Measurements from ENCODE around the gene ELFN1.

ELFN1 gene

DNA sequence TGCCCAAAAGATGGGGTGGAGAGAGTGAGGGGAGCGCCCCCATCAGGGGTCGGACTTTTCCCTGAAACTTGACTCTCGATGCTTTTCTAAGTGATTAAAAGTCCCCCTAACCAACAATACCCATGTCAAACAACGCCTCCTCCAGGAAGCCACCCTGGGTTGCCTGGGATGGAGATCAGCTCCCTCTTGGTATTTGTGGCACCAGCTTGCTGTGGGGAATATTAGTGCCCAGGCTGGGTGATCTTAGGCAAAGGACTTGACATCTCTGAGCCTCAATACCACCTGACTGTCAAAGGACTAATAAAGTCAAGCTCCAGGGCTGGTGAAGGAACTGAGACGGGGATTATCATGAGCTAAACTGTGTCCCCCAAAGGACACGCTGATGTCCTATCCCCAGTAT lies 18.2 kb upstream of the ELFN1 start:
- no peak for DNase-seq (ENCODE audit: low read depth)
- TF ChIP-seq, protein P1, sequence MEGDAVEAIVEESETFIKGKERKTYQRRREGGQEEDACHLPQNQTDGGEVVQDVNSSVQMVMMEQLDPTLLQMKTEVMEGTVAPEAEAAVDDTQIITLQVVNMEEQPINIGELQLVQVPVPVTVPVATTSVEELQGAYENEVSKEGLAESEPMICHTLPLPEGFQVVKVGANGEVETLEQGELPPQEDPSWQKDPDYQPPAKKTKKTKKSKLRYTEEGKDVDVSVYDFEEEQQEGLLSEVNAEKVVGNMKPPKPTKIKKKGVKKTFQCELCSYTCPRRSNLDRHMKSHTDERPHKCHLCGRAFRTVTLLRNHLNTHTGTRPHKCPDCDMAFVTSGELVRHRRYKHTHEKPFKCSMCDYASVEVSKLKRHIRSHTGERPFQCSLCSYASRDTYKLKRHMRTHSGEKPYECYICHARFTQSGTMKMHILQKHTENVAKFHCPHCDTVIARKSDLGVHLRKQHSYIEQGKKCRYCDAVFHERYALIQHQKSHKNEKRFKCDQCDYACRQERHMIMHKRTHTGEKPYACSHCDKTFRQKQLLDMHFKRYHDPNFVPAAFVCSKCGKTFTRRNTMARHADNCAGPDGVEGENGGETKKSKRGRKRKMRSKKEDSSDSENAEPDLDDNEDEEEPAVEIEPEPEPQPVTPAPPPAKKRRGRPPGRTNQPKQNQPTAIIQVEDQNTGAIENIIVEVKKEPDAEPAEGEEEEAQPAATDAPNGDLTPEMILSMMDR (IDR thresholded peaks at IDR 0.05; ENCODE audit: low read depth, low read length, missing control alignments): no peak
- no peak overlapping the region for H3K4me3 ChIP-seq (ENCODE audit: low read depth, low read length)

- DNase-seq (ENCODE audit: low read depth): no peak
- TF ChIP-seq, protein P1 (IDR thresholded peaks at IDR 0.05; ENCODE audit: low read depth, low read length, missing control alignments): no peak
- H3K4me3 ChIP-seq (ENCODE audit: low read depth, low read length): no peak overlapping the region
These were observed 16.6 kb upstream of the ELFN1 start for GRCh38 chr7:1653500-1653899.

GRCh38 chr7:1654111-1654510 lies 16.0 kb upstream of the ELFN1 start:
- no peak for DNase-seq (ENCODE audit: low read depth)

DNA sequence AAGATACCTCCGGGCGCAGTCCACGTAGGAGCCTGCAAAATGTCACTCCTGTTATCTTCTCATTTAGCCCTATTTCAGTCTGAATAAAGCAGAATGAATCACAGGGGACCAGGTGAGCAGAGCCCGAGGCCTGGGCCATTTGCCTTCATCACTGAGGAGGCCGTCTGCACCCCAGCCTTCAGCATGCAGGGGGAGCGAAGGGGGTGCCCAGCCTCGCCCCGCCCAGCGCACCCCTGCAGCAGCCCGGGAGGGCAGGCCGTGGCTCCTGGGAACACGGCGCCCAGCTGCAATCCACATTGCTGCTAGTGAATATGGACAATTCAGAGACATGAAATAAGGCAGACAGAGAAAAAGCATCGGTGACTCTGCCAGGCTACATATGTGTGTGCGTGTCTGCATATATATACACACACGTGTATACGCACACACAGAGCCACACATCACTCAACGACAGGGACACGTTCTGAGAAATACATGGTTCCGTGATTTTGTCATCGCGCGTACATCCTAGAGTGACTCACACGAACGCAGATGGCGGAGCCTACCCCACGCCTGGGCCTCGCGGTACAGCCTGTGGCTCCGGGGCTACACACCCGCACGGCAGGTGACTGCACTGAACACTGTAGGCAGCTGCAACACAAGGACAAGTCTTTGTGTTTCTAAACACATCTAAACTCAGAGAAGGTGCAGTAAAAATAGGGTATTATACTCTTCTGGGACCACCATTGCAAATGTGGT lies 15.2 kb upstream of the ELFN1 start:
- no peak for DNase-seq (ENCODE audit: low read depth)
- TF ChIP-seq, protein P1 (IDR thresholded peaks at IDR 0.05; ENCODE audit: low read depth, low read length, missing control alignments): no peak
- no peak overlapping the region for H3K4me3 ChIP-seq (ENCODE audit: low read depth, low read length)

More at GRCh38 chr7:1654111-1654510, 16.0 kb upstream of the ELFN1 start:
- TF ChIP-seq, protein P1 (IDR thresholded peaks at IDR 0.05; ENCODE audit: low read depth, low read length, missing control alignments): no peak
- no peak overlapping the region for H3K4me3 ChIP-seq (ENCODE audit: low read depth, low read length)

DNA sequence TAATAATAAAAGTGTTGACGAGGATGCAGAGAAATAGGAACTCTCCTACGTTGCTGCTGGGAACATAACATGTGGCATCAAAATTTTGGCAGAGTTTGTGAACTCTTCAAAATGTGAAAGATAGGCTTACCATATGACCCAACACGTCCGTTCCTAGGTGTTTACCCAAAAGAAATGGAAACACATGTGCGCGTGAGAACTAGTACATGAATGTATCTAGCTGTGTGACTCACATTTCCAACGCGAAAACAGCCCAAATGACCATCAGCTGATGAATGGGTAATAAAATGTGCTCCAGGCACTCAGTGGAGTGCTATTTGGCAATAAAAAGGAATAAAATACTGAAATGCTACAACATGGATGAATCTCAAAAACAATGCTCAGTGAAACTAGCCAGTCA lies 10.4 kb upstream of the ELFN1 start:
- TF ChIP-seq, protein P1 (IDR thresholded peaks at IDR 0.05; ENCODE audit: low read depth, low read length, missing control alignments): no peak
- no peak overlapping the region for H3K4me3 ChIP-seq (ENCODE audit: low read depth, low read length)
- no peak for DNase-seq (ENCODE audit: low read depth)

- no peak overlapping the region for H3K4me3 ChIP-seq (ENCODE audit: low read depth, low read length)
- no peak for DNase-seq (ENCODE audit: low read depth)
- TF ChIP-seq, protein P1 (IDR thresholded peaks at IDR 0.05; ENCODE audit: low read depth, low read length, missing control alignments): no peak
These were observed 8.6 kb upstream of the ELFN1 start for GRCh38 chr7:1661461-1661860.

- no peak overlapping the region for H3K4me3 ChIP-seq (ENCODE audit: low read depth, low read length)
- no peak for DNase-seq (ENCODE audit: low read depth)
- TF ChIP-seq, protein P1 (IDR thresholded peaks at IDR 0.05; ENCODE audit: low read depth, low read length, missing control alignments): no peak
These were observed 8.0 kb upstream of the ELFN1 start for GRCh38 chr7:1662101-1662500.
